T-helper 2 cell (primary cell): ENCODE measurements around the gene PTPRN2.

ENCODE experiments used
- DNase-seq, 5 experiments: peaks; one replicate each; pipeline versions ENCODE4 v3.0.0 to v3.0.0-alpha.2; 2012 to 2022

The PTPRN2 gene

GRCh38 chr7:158272509-158273137, 315.0 kb downstream of the PTPRN2 start:
- DNase-seq: no peak

DNA sequence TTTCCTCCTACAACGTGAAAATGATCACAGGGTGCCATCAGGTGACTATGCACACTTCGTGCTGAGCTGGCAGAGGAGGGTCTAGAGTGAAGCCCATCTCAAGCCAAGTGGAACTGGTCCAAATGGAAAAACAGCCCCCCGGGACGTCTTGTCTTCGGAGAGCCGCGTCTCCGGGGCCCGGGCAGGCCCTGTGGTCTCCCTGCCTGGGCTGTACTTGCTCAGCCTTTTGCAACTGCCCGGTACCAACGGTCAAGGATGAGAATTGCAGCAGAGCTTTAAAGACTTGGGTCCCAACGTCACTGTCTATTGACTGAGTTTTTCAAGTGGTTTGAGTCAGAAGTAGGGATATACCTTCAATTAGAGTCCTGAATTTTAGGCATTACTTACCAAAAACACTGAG, 315.5 kb downstream of the PTPRN2 start:
- DNase-seq: no peak

DNA sequence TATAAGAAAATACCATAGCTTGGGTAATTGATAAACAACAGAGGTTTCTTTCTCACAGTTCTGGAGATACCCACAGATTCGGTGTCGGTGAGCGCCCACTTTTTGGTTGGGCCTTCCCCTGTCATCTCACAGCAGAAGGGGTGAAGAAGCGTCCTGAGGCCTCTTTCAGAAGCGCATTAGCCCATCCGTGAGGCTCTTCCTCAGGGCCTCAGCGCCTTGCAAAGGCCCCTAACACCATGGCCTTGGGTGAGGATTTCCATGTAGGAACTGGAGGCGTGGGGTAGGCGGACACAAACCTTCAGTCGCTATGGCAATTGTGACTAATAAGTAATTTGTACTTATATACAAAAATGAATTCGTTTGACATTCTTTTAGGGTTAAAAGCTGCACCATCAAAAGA, 316.0 kb downstream of the PTPRN2 start:
- DNase-seq: no peak

DNA sequence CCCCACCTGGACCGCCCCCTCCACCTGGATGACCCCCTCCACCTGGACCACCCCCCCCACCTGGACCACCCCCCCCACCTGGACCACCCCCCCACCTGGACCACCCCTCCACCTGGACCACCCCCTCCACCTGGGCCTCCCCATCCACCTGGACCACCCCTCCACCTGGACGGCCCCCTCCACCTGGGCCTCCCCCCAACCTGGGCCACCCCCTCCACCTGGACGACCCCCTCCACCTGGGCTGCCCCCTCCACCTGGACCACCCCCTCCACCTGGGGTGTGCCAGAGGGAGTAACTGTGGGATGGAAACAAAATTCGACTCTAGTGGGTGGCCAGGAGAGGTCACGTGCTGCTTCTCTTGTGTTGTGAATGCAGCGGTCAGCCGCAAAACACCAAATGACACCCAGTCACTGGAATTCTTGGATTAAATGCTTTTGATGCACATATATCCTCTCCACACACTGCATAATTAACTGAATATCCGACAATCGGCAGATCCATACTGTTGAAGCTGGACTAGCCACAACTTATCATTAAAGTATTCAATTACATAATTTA, 316.7 kb downstream of the PTPRN2 start:
- DNase-seq: no peak

GRCh38 chr7:158270106-158270775, 317.4 kb downstream of the PTPRN2 start:
- no peak for DNase-seq

DNA sequence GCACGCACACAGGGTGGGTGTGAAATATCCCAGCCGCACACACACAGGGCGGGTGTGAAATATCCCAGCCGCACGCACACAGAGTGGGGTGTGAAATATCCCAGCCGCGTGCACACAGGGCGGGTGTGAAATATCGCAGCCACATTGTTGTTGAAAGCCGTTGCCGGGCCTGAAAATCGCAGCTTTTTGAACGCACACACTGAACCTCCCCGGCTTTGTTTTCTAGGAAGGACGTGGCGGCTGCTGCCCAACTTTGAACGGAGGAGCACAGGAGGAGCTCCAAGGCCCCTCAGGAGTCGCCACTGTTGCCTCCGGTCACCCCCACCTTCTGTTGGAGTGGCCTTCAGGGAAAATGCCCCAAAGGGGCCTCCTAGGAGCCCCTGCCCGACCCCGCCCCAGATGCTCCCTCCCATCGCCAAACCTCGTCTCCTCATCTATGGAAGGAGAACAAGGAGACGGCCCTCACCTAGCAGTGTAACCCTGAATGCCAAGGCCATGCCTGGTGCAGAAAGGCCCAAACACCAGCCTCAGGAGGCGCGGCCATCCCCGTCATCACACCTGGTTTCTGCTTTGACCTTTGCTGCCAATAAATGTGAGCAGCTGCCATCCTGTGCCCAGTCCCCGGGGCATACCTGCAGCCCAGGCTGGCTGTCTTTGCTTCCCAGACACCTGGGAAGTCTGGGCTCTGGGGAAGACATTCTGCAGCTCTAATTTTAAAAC, 318.6 kb downstream of the PTPRN2 start:
- no peak for DNase-seq

- no peak for DNase-seq
Observed at GRCh38 chr7:158267742-158268435, 319.7 kb downstream of the PTPRN2 start.

DNA sequence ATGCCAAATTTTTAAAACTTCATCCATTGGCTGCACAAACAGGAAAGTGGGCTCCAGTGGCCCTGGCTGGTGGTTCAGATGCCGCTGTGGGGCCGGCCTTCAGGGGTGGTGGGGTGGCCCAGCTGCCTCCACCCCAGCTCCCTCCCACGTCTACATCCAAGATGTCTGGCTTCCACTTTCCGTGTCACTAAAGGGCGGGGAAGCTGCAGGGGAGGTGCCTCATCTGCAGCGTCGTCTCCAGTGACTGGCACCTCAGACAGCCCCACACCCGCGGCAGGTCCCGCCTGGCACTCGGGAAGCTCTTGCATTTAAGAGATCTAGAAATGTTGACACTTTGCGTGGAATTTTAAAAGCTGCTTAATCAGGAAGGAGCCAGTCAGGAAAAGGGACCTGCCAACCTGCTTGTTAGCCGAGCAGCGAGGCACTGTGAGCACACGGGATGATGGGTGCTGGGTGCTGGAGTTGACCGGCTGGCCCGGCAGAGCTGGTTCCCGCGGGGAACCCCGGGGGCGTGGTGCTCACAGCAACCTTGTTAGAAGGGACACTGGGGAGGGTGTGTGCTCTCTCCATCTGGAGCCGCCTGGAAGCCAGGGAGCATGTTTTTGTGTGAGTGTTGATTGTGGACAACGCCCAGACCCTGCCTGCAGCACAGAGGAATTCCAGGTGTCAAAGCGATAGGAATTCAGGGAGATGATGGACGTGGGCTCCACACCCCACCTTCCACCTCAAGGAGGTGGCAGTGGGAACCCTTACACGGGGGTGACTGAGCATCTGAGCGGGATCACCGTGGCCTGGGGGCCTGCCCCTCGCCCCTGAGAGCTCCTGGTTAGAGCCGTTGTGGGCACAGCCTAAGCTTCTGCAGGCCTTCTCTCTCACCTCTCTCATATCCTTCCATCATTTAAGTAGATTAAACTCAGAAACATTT, 320.5 kb downstream of the PTPRN2 start:
- DNase-seq: no peak

- no peak for DNase-seq
Observed at GRCh38 chr7:158266426-158266816, 321.2 kb downstream of the PTPRN2 start.

DNA sequence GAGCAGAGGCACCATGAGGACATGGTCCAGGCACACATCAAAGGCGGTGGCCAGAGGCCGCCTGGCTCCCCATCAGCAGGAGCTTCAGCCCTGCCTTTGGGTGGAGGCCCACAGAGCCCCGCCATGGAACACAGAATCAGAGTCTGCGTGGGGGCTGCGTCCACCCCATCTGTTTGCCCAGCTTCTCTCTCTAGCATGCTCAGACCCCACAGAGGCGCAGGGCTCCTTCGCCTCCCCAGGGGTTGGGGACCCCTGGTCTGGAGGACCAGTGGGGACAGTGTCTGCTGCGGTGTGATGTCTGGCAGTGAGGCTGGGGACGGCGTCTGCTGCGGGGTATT, 321.9 kb downstream of the PTPRN2 start:
- DNase-seq: no peak

- DNase-seq: no peak
Observed at GRCh38 chr7:158264881-158265742, 322.5 kb downstream of the PTPRN2 start.

DNA sequence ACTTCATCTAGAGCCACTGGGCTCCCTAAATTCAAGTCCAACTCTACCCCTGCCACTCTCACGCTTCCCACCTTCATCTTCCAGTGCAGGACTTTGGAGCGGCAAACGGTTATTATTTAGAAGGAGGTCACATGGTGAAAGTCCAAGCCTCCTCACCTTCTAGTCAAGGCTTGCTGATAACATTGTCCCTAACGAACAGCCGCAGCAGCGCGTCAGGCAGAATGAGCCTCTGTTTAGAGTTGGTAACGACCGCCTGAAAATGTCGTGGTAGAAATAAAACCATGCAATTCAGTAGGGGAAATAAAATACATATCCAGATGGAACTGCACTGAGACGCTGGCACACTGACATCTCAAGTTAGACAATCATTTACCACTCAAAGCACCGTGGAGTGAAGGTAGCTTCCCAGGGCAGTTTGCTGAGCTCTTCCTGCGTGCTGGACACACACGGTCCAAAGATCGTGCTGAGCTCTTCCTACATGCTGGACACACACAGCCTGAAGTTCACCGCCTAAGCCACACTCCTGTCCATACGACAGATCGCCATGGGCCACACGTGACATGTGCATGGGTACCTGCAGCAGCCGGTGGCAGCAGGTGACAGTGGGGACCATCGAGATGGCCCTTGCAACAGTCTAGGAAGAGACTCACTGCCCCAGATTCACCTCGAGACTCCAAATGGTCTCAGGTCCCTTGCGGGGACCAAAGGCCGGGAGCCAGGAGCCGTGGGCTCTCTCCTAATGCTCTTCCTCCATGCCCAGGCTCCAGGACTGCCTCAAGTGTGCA, 323.5 kb downstream of the PTPRN2 start:
- DNase-seq: no peak

- no peak for DNase-seq
Observed at GRCh38 chr7:158263110-158263963, 324.3 kb downstream of the PTPRN2 start.

DNA sequence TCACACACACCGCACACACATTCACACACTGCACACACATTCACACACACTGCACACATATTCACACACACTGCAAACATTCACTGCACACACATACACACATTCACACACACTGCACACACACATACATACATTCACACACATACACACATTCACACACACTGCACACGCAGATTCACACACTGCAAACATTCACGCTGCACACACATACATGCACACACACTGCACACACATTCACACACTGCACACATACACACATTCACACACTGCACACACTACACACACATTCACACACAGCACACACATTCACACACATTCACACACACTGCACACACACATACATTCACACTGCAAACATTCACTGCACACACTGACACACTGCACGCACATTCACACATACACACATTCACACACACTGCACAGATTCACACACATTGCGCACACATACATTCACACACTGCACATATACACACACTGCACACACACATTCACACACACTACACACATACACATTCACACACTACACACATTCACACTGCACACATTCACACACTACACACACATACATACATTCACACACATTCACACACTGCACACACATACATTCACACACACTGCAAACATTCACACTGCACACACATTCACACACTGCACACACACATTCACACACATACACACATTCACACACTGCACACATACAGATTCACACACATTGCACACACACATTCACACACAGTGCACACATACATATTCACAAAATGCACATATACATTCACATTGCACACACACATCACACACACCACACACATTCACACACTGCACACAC, 325.1 kb downstream of the PTPRN2 start:
- no peak for DNase-seq

GRCh38 chr7:158261362-158262235, 326.0 kb downstream of the PTPRN2 start:
- DNase-seq: no peak

- DNase-seq: no peak
Observed at GRCh38 chr7:158260567-158261361, 326.9 kb downstream of the PTPRN2 start.
